ENCODE results near the gene MARVELD1. TPM values are rescaled to one million over a fixed set of nuclear protein-coding genes. Genes with fewer than 3 reads are reported as not detected.
"Not testable (repeated sequence)": the region's sequence is repeated elsewhere in the genome, so short reads cannot be mapped to it uniquely, and the experiment has no call there.

MARVELD1 gene
- total and polyA plus RNA-seq, 11 donors = 3.0 to 17.2 (median 6.8) TPM

DNA sequence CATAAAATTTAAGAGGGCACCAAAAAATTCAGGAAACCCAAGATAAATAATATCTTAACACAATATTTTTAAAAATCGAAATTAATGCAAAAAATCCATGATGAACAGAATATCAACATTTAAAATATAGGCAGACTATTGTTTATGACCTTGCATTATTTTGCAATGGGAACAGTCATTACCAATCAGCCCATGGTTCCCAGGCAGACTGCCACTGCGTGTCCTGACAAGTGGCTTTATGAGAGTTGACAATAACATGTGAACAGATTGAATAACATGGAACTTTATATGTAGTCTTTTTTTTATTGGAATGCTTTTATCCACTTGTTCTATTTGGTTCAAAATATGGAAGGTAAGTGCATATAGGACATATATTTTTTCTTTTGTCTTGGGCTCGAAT is 23.4 kb upstream of the MARVELD1 start:
- intact Hi-C loops (cut with DNase I) = no loop called here
- ATAC-seq (no peak), DNase-seq (no peak)
- no peak for TF ChIP-seq POLR2A (IDR thresholded peaks at IDR 0.05)
- TF ChIP-seq, protein P1, sequence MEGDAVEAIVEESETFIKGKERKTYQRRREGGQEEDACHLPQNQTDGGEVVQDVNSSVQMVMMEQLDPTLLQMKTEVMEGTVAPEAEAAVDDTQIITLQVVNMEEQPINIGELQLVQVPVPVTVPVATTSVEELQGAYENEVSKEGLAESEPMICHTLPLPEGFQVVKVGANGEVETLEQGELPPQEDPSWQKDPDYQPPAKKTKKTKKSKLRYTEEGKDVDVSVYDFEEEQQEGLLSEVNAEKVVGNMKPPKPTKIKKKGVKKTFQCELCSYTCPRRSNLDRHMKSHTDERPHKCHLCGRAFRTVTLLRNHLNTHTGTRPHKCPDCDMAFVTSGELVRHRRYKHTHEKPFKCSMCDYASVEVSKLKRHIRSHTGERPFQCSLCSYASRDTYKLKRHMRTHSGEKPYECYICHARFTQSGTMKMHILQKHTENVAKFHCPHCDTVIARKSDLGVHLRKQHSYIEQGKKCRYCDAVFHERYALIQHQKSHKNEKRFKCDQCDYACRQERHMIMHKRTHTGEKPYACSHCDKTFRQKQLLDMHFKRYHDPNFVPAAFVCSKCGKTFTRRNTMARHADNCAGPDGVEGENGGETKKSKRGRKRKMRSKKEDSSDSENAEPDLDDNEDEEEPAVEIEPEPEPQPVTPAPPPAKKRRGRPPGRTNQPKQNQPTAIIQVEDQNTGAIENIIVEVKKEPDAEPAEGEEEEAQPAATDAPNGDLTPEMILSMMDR (IDR thresholded peaks at IDR 0.05) = no peak
- H3K4me3 ChIP-seq = no peak overlapping the region
- no peaks in the 10 kb centered on the region for H3K36me3 ChIP-seq
- H3K27me3 ChIP-seq = no peaks in the 10 kb centered on the region
- 87 to 94% (median 91%) methylated on average over 3 of the region's 3 CpGs for WGBS, 4 donors
- H3K4me1 ChIP-seq = peaks cover 0 to 51% (median 25%) of the 10 kb centered on the region in 12 donors
- peaks cover 0 to 11% (median 0%) of the 10 kb centered on the region in 12 donors for H3K9me3 ChIP-seq
- peak overlapping the region in 3 of 12 donors; percentile 91 to 93 (median 91) for H3K27ac ChIP-seq

DNA sequence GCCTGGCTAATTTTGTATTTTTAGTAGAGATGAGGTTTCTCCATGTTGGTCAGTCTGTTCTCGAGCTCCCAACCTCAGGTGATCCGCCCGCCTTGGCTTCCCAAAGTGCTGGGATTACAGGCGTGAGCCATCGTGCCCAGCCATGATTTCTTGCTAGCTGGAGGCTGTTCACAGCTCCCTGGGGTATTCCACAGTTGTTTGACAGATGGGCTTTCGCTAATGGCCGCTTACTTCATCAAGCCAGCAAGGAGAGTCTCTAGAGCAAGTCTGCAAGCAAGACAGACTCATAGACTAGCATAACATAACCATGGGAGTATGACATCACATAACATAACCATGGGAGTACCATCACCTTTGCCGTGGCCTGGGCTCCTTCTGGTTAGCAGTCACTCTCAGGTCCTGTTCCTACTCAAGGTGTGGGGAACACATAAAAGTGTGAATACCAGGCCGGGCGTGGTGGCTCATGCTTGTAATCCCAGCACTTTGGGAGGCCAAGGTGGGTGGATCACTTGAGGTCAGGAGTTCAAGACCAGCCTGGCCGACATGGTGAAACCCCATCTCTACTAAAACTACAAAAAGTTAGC is 15.4 kb upstream of the MARVELD1 start:
- H3K27ac ChIP-seq, ATAC-seq, H3K4me3 ChIP-seq, H3K36me3 ChIP-seq, DNase-seq, H3K4me1 ChIP-seq, H3K9me3 ChIP-seq, H3K27me3 ChIP-seq: not testable (repeated sequence)
- WGBS, 4 donors = 77 to 85% (median 83%) methylated on average over 11 of the region's 11 CpGs
- intact Hi-C loops (cut with DNase I) = loop anchor here in 3 of 10 donors (5.0 kb wide), 1 partner anchor 34 kb away; no protein-coding TSS in a partner anchor

DNA sequence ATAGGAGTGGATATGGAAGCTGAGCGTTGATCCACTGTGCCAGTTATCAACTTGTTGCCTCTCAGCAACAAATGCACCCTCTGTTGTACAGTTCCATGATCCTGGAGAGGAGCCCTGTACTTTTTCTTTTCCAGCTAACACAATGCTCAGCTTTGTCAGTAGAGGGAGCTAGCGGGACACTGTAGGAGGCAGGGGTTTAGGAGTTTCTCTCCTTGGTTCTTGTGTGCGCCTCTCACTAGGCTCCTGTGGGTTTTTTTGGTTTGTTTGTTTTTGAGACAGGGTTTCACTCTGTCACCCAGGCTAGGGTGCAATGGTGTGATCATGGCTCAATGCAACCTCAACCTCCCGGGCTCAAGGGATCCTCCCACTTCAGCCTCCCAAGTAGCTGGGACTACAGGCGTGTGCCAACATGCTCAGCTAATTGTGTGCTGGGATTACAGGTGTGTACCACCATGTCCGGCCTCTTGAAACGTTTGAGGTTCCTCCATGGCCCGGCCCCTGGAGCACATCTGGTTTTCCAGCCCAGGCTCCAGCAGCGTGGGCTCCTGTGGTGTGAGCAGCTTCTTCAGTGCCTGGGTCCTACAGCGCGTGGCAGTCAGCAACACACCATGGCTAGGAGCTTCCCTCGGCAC is 12.0 kb upstream of the MARVELD1 start:
- Histone ChIP-seq H3K9me3 (no peaks in the 10 kb centered on the region), H3K4me3 (no peak overlapping the region), H3K36me3 (no peaks in the 10 kb centered on the region), H3K4me1 (peaks cover 0 to 7% (median 0%) of the 10 kb centered on the region in 12 donors), H3K27ac (no peak overlapping the region), H3K27me3 (no peaks in the 10 kb centered on the region)
- DNase-seq (peak in 1 of 5 donors; percentile 41), ATAC-seq (peak; percentile 61 to 93 (median 91))
- 43 to 47% (median 47%) methylated on average over 7 to 12 of the region's 12 CpGs for WGBS, 4 donors
- TF ChIP-seq, protein P1 (IDR thresholded peaks at IDR 0.05) = peak; percentile 67 to 89 (median 80)
- TF ChIP-seq POLR2A (IDR thresholded peaks at IDR 0.05) = no peak
- intact Hi-C loops (cut with DNase I) = loop anchor here in 3 of 10 donors (2.0 to 5.0 kb wide), 3 partner anchors 29 to 1299 kb away; partner anchors contain the start of gene ZFYVE27 (in 1 of the 3)

DNA sequence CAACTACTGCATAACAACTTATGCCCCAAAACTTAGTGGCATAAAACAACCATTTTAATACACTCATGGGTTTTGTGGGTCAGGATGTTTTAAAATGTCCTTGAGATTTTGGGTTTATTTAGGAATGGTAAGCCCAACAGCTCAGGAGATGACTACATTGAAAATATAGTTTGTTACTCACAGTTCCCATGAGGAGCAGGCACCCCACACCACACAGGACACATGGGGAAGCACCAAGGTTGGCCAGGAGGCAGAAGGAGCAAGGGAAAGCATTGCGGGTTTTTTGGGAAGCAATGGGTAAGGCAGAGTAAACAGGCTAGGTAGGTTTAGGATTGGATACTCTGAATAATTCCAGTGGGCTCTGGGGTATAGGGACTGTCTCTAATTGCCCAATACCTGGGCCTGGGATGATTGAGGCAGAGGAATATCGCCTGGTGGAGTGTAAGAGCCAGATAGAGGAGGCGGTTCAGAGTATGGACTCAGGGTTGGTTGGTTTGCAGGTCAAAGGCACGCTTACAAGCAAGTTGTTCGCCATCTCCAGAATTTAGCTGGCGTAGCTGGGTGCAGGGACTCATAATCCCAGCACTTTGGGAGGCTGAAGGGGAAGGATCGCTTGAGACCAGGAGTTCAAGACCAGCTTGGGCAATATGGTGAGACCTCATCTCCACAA is 10.0 kb upstream of the MARVELD1 start:
- Histone ChIP-seq H3K9me3 (no peaks in the 10 kb centered on the region), H3K27ac (no peak overlapping the region), H3K4me3 (no peak overlapping the region), H3K27me3 (no peaks in the 10 kb centered on the region), H3K36me3 (no peaks in the 10 kb centered on the region), H3K4me1 (peaks cover 0 to 7% (median 0%) of the 10 kb centered on the region in 12 donors)
- TF ChIP-seq POLR2A (IDR thresholded peaks at IDR 0.05) = no peak
- TF ChIP-seq, protein P1 (IDR thresholded peaks at IDR 0.05) = no peak
- WGBS, 4 donors = 83 to 96% (median 92%) methylated on average over 7 of the region's 7 CpGs
- intact Hi-C loops (cut with DNase I) = loop anchor here in 1 of 10 donors (5.0 kb wide), 1 partner anchor 1301 kb away; no protein-coding TSS in a partner anchor
- no peak for ATAC-seq
- no peak for DNase-seq

Data from heart left ventricle (tissue), 16 donors.